ENCODE measurements around the gene MGAT3. TPM values are rescaled to one million over a fixed set of nuclear protein-coding genes. Genes with fewer than 3 reads are reported as not detected.
A peak's percentile ranks its signal among the peaks of the same experiment; 100 is the strongest.

The MGAT3 gene
- total RNA-seq, 2 experiments from 2014 or later, result 0.90 to 1.9 TPM

- ATAC-seq, result no peak
- intact Hi-C loops (cut with micrococcal nuclease), result no loop called here
- no peak overlapping the region for H3K4me3 Mint-ChIP-seq
- no peaks in the 10 kb centered on the region for H3K27me3 Mint-ChIP-seq
- peaks cover 21% of the 10 kb centered on the region for H3K36me3 Mint-ChIP-seq (ENCODE audit: low read depth)
- ChIA-PET CTCF (interaction anchor here (5.8 to 17.7 kb wide), 2 partner anchors 15 to 27 kb away, joined by 69 to 323 read pairs; partner anchors contain the start of gene RPS19BP1), POLR2A (no interaction called here)
- peaks cover 19% of the 10 kb centered on the region for H3K4me1 Mint-ChIP-seq (ENCODE audit: low read depth)
- no peak overlapping the region for H3K27ac Mint-ChIP-seq
- TF ChIP-seq CTCF (IDR thresholded peaks at IDR 0.05), result no peak
- no peaks in the 10 kb centered on the region for H3K9me3 Mint-ChIP-seq
- no peak for DNase-seq
Observed at GRCh38 chr22:39500101-39500500, 43.3 kb downstream of the MGAT3 start.

- ChIA-PET CTCF (interaction anchor here (0.9 to 17.7 kb wide), 9 partner anchors 8 to 187 kb away, joined by 3 to 323 read pairs (median 4); partner anchors contain the start of gene RPS19BP1), POLR2A (interaction anchor here (0.6 to 4.4 kb wide), 11 partner anchors 9 to 66 kb away, joined by 3 to 48 read pairs (median 7); partner anchors contain the start of gene ATF4)
- peak overlapping the region; percentile 80 for H3K4me3 Mint-ChIP-seq
- H3K9me3 Mint-ChIP-seq, result no peaks in the 10 kb centered on the region
- no peak for TF ChIP-seq CTCF (IDR thresholded peaks at IDR 0.05)
- DNase-seq (no peak), ATAC-seq (no peak)
- no peaks in the 10 kb centered on the region for H3K27me3 Mint-ChIP-seq
- peak overlapping the region; percentile 93 for H3K27ac Mint-ChIP-seq
- peaks cover 35% of the 10 kb centered on the region for H3K36me3 Mint-ChIP-seq (ENCODE audit: low read depth)
- intact Hi-C loops (cut with micrococcal nuclease), result no loop called here
- H3K4me1 Mint-ChIP-seq (ENCODE audit: low read depth), result peaks cover 29% of the 10 kb centered on the region
Observed at GRCh38 chr22:39501644-39502108, 44.9 kb downstream of the MGAT3 start.

- Mint-ChIP-seq H3K27me3 (no peaks in the 10 kb centered on the region), H3K27ac (peak within 1 kb of the TSS; percentile 93), H3K4me1 (ENCODE audit: low read depth) (peaks cover 32% of the 10 kb centered on the region), H3K9me3 (no peaks in the 10 kb centered on the region), H3K36me3 (ENCODE audit: low read depth) (peaks cover 40% of the 10 kb centered on the region), H3K4me3 (peak within 1 kb of the TSS; percentile 80)
- DNase-seq, result peak; percentile 98
- no peak for TF ChIP-seq CTCF (IDR thresholded peaks at IDR 0.05)
- intact Hi-C loops (cut with micrococcal nuclease), result no loop called here
- ChIA-PET POLR2A (interaction anchor here (0.6 to 4.4 kb wide), 11 partner anchors 9 to 65 kb away, joined by 3 to 48 read pairs (median 7); partner anchors contain the start of gene ATF4), CTCF (interaction anchor here (0.9 to 17.7 kb wide), 8 partner anchors 9 to 187 kb away, joined by 3 to 323 read pairs (median 4); partner anchors contain the start of gene RPS19BP1)
- ATAC-seq, result peak; percentile 99
Observed at GRCh38 chr22:39502109-39502788, 45.4 kb downstream of the MGAT3 start, which contains the start of gene MIEF1. TSS of gene MIEF1 (plus strand) at chr22:39502290. CDS start at chr22:39511295, 9,005 bp downstream.

GRCh38 chr22:39502789-39503409 is 46.1 kb downstream of the MGAT3 start:
- Mint-ChIP-seq H3K36me3 (ENCODE audit: low read depth) (peaks cover 40% of the 10 kb centered on the region), H3K4me1 (ENCODE audit: low read depth) (peaks cover 30% of the 10 kb centered on the region), H3K27me3 (no peaks in the 10 kb centered on the region), H3K9me3 (no peaks in the 10 kb centered on the region), H3K4me3 (peak overlapping the region; percentile 80), H3K27ac (peak overlapping the region; percentile 86)
- no peak for DNase-seq
- ChIA-PET POLR2A (interaction anchor here (0.8 to 4.4 kb wide), 5 partner anchors 13 to 56 kb away, joined by 3 to 48 read pairs (median 11); partner anchors contain the start of gene ATF4), CTCF (interaction anchor here (1.0 to 17.7 kb wide), 5 partner anchors 10 to 25 kb away, joined by 3 to 323 read pairs (median 15); partner anchors contain the start of genes ATF4 and RPS19BP1)
- intact Hi-C loops (cut with micrococcal nuclease), result no loop called here
- no peak for ATAC-seq
- TF ChIP-seq CTCF (IDR thresholded peaks at IDR 0.05), result no peak

Data from activated CD8-positive, alpha-beta T cell treated with anti-CD3 and anti-CD28 coated beads for 36 hours (primary cell).